ENCODE results near the gene POLR1D.
A peak's percentile ranks its signal among the peaks of the same experiment; 100 is the strongest.

Gene POLR1D

DNA sequence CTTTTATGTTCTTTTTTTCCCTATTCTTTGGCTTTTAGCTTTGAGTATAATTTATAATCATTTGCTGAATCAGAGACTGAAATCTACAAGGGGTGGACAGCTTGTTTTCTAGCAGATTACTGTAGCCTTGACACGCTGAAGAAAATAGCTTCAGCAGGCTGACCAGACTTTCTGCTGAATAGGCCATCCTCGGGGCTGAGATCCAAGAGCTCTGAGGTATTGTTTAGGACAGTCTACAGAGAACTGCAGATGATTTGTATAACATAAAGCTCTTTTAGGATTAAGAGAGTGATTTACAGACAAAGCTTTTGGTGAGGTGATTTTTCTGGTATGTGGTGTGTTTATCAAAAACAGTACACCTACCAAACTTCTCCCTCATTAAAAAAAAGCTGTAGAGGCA lies 16.8 kb downstream of the POLR1D start:
- peak; percentile 87 for DNase-seq (ENCODE audit: low read depth)

DNA sequence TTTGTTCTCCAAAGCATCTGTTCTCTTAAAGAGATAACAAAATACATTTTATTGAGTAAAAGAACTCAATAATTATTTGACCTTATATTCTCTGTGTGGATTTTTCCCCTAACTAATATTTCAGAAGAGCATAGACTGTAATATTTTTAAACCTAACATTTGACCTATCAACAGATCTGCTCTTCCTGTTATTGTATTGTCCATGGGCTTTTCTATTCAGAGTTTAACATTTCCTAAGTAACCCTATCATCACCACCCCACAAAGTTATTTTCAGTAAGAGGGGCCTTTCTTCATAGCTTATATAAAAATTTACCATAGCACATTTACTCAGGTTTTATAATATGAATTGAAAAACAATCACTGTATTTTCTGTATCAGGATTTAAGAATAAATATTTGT lies 17.5 kb downstream of the POLR1D start:
- no peak for DNase-seq (ENCODE audit: low read depth)

DNA sequence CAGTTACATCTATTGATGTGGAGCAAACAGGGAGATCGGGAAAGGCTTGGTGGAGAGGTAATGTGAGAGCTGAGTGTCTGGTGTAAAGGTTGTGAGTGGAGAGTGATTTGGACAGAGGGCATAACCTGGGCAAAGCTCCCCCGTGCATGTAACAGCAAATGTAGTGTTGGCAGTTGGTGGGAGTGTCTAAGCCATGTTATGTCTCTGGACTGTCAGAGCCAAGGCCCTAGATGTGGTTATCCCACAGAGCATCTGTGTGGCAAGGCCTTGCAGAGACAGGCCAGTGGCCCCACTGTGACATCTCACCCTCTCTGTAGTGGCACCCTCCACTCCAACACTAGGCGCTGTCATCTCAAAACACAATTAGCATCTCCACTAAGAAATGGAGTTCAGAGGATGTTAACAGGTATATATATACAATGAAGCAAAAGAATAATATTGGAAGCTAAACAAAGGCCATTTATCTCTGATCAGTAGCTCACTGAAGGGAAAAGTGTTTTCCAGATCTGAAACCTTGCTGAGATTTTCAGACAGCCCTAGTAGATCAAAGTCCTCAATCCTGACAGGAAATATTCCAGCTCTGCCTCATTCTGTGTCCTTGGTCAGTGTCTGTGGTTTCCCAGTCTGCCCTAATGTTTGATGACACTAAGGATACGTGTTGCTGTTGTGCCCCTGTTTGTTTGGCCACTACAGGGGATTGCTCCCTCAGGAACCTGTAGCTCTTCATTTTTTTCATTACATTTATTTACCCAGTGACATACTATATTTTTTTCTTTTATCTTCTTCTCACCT lies 20.2 kb downstream of the POLR1D start:
- DNase-seq (ENCODE audit: low read depth), result no peak

DNA sequence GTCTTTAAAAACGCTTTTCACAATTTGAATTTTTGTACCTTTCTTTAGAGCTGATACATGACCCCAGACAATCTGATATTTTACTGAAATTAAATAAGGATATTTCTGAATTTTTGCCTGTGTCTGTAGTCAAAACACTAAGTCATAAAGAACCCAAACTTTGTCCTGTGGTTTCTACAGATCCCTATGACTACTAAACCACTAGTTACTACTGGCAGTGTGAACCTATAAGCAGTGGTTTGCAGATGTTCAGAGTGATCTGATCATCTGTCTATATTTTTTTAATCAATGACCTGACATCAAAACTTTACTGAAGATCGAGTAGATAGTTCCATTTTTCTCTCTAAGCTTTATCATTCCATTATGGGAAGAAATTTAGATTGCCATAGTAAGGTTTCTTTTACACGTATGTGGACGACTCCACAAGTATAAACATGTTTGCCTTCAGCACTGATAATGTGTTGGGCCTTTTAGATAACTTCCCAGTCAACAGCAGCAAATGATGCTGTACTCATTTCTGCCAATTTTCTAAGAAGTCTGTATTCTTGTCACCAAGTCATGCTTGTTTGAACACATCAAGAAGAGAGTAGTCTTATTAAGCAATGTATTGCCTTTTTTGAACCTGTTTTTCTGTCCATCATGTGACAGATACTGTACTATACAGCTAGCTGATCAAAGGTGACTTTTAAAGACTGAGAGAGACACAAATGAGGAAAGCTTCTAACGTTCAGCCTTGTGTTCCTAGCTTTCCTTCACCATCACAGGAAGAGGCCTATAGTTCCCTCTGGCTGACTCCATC lies 21.8 kb downstream of the POLR1D start:
- no peak for DNase-seq (ENCODE audit: low read depth)

DNA sequence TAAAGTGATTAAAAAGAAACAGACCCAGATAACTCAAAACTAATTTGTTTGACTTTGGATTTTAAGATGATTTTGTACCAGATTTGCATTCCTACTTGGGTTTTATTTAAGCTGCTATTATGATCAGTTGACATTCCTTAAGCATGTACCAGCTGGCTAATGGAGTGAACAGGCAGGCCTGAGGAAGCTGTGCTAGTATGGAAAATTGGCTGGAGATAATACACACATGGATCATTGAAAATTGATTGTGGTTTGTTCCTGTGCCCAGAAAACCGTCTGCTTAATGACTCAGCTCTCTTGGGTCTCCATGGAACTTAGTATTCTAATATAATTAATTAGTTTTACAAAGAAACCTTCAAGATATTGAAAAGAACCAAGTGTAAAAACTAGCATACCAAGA lies 22.6 kb downstream of the POLR1D start:
- peak; percentile 60 for DNase-seq (ENCODE audit: low read depth)

DNA sequence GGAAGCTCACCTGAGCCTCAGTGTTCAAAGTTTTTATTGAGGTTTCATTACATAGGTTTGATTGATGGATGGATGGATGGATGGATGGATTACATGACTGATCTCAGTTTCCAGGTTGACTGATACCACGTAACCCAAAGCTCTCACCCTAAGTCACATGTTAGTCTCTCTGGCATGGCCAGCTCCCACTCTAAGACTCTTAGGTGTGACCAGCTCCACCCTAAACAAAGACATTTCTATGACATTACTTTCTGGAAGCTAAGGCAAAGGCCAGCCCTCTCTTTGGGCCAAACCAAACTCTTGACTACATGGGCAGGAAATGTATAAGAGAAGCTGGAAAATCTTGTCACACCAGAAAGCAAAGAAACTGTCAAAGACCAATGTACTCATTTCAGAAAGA lies 28.6 kb downstream of the POLR1D start:
- DNase-seq (ENCODE audit: low read depth), result no peak

DNA sequence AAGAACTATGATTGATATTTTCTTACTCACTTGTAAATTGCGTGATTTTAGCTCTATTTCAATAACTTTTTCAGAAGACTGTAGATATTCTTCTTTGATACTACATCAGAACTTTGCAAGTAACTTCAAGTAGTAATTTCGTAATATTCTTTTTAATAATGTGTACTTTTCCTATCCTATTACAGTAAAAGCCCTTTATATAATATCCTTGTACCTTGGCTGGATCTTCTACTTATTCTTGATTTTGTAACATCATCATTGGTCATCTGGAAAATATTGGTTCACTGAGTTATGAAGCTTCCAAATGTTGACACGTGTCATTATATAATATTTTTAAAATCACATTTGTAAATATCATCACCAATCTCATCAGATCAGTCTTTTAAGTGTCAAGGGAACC lies 32.4 kb downstream of the POLR1D start:
- DNase-seq (ENCODE audit: low read depth), result no peak

DNA sequence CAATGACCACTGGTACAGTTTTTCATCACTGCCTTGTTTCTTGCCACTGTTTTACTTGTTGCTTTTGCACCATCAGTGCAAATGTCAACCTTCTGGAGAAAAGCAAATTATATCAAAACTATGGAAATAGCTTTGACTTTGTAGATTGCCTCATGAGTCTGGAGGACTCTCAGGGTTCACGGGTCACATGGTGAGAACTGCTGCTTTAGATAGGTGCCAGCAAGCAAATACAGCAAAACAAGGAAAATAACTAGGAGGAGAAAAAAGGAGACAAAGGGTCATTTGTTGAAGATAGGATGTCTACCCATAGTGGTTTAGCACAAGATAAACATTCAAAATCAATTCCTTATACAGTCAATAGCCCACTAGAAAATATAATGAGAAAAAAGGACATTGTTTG lies 33.1 kb downstream of the POLR1D start:
- no peak for DNase-seq (ENCODE audit: low read depth)

DNA sequence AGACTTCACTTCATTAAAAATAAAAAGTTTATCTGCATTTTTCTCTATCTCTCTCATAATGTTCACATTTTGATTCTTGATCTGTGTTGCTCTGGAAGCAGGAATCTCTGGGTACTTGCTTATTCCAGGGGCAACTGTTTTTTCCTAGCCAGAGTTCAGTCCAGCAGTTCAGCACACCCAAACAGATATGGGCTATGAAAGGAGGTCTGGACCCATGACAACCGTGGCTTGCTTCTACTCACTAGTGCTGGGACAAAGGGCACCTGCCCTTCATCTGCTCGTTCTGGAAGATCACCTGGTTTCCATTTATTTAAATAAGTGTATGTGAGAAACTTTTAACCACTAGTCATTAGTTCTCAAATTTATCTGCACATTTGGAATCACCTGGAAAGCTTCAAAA lies 36.0 kb downstream of the POLR1D start:
- no peak for DNase-seq (ENCODE audit: low read depth)

DNA sequence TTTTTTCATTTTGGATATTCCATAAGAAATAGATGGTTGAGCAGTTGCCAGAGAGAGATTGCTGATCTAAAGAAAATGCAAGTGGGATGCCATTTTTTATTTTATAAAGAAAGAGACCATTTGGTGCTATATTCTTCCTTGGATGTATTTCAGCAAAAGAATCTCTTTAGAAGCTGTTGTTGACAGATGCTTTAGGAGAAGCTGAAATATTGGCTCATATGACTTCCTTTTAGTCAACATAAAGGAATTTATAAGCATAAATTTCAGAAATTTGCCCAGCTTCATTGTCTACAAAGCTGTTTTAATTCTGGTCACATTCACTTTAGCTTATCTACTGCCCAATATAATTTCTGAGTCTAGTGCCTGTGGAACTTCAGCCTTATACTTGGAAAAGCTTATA lies 36.9 kb downstream of the POLR1D start:
- peak; percentile 58 for DNase-seq (ENCODE audit: low read depth)

DNA sequence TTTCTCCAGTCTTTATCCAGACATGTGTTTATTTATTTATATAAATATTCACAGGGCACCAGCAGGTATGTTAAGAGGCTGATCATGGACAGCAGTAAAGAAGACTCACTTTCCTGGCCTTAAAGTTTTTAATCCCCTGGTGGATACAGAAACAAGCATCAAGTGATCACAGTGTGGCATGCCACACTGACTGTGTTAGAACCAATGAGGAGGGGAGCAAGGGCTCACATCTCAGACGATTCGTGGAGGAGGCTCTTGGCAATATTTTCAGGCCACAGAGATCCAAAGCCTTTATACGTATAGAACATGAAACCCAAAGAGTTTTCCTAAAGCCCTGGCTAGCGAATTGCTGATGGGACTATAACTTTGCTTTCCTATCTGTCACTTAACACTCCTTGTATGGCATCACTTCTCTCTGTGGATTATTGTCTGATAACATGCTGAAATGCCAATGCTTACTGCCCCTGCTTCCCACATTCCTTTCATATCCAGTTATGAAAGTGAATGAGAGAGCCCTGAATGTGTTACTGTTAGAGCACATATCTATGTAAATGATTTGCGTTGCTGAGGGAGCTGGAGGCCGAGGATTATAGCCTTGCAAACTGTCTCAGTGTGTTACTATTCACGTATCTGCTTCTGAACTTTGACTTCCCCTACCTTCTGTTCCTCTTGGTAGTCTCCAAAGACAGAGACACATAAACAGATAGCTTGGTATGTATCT lies 37.6 kb downstream of the POLR1D start:
- peak; percentile 72 for DNase-seq (ENCODE audit: low read depth)

DNA sequence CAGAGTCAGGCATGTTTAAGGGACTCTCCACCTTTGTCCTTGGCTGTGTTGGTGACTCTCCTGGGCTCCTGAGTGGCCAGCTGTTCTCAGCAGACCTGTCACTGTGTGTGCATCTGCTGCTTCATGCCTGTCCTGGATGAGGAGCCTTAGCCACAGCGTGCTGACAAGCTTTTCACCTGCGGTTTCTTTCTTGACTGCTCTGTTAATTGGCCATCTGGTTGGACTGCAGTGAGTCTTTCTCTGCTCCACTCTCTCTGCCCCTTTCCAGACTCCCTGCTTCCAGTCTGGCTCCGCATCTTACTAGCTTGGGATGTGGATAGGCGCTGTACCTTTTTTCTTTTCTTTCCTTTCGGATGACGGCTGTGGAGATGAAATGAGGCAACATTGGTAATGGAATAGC lies 38.8 kb downstream of the POLR1D start:
- no peak for DNase-seq (ENCODE audit: low read depth)

DNA sequence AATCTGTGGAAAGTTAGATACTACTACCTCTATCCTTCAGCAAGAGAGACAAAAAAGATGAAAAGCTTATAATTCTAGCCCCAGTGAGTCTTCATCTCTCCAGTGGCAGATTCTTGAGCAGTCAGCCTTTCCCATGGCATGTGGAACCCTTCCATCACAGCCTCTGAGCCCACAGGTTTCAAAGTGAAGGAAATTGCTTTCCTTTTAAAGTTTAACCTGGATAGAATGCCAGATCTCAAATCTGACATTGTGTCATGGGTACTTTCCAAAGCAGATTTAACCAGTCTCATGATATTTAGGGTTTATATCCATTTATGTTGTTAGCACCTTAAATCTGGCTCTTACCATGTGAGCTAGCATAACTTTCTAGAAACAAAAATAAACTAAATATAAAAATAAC lies 39.3 kb downstream of the POLR1D start:
- DNase-seq (ENCODE audit: low read depth), result no peak

DNA sequence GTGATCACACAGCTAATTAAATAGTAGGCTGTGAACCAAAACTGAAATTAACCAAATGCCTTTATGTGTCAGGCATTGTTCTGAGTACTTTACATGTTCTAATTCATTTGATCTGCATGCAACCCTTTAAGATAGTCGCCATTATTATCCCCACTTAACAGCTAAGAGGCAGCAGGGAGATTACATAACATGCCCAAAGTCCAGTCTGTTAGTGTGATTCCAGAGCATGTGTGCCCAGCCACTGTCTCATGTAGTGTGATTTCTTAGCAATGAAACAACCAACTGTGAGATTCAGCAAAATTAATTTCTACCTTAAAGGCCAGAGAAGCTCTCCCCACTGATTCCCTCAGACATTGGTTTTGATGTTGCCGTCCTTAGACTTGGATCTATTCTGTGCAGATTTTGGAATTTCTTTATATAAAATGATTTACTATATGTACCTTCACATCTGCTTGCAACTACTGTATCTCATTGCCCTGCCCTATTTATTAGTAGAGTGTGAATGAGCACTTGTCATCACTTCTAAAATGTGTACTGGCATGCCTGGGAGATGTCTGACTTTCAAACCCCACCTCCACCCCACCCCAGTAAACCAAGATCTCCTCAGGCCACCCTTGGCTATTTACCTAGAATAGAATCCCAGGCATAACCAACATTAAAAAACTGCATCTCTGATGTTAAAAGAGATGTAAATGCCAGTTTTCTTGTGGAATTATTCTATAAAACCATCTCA lies 41.2 kb downstream of the POLR1D start:
- DNase-seq (ENCODE audit: low read depth), result no peak

DNA sequence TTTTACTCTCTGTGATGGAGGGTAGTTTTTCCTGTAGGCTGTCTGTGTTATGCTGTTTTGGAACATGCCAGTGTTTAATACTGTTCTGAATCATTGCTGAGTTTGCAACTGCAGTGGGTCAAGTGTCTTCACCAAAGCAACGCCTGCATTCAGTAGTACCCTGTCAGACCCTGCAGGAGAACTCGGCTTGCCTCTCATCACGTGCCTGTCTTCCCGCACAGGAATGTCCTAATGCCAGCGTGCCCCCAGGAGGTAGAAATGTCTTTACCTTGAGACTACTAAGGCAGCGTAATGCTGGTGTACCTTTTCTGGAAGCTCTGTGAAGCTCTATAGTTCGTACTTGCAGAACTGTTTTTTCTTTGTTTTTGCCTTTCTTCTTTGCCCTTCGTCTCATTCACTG lies 42.3 kb downstream of the POLR1D start:
- DNase-seq (ENCODE audit: low read depth), result peak; percentile 24

DNA sequence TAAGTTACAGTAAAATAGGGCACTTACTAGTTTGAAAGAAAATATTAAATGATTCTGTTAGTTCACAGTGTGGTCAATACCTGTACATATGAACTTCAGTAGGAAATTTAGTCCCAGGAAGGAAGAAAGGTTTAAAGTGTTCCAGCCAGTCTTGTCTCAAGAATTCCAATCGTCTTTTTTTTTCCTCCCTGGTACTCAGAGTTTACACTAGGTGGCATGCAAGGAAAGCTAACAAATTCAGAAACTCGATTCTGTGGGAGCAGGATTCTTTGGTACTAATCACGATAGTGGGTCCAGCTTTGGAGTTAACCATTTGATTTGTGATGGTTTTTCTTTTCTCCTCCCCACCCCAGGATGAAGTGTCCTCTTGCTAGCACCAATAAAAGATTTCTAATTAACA lies 43.6 kb downstream of the POLR1D start:
- DNase-seq (ENCODE audit: low read depth), result peak; percentile 21

DNA sequence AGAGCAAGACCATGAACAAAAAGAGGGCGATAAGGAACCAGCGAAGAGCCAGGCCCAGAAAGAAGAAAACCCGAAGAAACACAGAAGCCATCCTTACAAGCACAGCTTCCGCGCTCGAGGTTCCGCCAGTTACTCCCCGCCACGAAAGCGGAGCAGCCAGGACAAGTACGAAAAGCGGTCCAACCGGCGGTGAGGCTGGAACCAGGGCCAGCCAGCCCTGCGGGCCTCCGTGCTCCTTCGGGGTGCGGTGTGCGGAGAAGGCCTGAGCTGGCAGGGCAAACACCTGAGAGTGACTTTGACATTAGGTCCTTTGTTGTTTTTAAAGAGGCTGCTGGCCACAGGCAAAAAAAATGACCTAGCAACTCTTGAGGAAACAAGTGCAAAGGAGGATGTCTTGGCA lies 44.1 kb downstream of the POLR1D start:
- no peak for DNase-seq (ENCODE audit: low read depth)

DNA sequence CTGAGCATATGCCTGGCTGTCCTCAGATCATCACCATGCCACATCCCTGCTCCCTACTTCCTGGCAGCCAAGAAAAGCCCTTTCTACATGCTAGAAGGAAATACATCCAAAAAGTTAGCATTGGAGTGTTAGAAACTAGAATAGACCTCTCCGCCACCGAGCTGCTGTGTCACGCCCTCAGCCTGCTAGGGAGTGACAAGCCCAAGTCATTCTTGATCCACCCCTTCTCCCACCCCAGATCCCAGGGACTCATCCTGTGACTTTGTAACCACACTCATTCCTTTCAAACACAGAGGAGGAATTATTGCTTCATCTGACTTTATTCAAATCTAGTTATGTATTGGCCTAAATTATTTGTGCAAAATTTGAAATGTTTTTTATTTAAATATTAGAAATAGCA lies 45.3 kb downstream of the POLR1D start:
- DNase-seq (ENCODE audit: low read depth), result no peak

DNA sequence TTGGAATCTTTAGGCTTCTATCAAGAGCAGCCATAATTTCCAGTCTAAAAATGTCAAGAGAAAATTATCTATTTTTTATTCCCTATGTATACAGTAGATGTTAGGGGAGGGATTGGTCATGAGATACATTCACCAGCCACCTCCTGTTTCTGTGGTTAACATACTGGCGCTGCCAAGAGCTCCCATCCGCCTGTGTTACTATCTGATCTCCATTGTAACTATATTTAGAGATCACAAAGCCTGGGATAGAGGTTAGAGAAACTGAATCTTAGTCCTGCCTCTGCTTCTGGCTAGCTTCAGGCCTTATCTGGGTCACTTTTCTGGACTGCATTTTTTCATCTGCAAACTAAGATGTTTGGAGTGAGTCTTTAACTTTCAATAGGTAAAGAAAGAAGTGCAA lies 46.3 kb downstream of the POLR1D start:
- DNase-seq (ENCODE audit: low read depth), result peak; percentile 85

DNA sequence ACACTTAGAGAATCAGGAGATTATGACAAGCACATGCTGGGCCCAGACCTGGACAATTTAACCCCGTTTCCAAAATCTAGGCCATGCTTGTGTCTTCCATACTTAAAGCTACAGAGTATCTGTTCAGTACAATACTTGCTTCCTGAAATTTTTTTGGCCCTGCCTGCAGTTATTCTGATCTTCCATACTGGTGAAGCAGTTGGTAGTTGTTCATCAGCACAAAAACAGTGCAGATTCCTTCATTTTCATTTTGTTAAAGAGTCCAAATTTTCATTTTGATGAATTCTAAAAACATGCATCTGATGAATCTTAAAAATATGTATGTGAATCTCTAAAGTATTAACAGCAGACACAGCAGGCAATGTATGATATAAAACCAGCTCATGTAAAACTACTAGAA lies 49.2 kb downstream of the POLR1D start:
- no peak for DNase-seq (ENCODE audit: low read depth)

DNA sequence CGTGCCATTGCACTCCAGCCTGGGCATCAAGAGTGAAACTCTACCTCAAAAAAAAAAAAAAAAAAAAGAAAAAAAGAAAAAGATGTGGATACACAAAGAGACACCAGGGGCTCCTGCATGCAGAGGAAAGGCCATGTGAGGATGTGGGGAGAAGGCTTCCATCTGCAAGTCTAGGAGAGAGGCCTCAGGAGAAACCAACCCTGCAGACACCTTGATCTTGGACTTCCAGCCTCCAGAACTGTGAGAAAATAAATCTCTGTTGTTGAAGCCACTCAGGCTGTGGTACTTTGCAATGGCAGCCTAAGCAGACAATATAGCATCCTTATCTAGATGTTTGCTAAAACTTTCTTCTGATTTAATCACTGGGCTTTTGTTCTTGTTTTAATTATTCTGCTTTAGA lies 50.3 kb downstream of the POLR1D start:
- DNase-seq (ENCODE audit: low read depth), result no peak

Data from amniotic epithelial cell (primary cell).